ENCODE measurements around the gene RIPK4. TPM values are rescaled to one million over a fixed set of nuclear protein-coding genes. Genes with fewer than 3 reads are reported as not detected.

RIPK4 gene
- not detected for total RNA-seq

DNA sequence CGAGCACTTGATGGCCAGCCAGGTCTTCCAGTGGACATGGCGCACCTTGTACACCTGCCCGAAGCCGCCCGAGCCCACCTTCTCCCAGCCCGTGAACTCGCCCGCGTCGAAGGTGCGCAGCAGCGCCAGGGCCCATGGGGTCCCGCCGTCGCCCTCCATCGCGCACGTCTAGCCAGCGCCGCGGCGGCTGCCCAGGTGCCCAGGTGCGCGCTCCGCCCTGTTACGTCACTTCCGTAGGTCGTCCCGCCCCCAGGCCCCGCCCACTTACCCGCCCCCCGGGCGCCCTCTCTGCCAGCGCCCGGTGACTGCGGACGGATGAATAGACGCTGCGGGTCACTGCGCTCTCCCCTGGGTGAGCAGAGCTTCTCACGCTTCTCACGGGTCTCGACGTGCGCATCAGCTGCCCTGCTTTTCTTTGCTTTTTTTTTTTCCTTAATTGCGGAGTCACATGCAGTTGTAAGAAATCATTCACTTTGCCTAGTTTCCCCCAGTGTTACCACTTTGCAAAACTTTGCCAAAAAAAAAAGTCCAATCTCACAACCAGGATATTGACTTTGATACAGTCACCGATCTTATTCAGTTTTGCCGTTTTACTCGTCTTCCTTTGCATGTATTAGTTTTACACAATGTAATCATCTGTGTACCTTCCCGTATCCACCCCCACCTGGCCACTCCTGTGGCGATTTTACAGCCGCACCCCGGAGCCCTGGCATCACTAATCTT, at the start of gene RIPK4:
TSS of gene RIPK4 (minus strand) at position 170 of the 723 bp plus-strand sequence. CDS start at position 159, 11 bp downstream.

Small RNAs within 50 kb of the gene (small RNA-seq; reads per million reads assigned to genes)
- gene MIR6814 = not detected

Other genes with a start within 250 kb of the RIPK4 start
- 7.2 TPM for gene PRDM15, start 112.3 kb upstream of the RIPK4 start, total RNA-seq
- 30.9 TPM for gene C2CD2, start 187.0 kb upstream of the RIPK4 start, total RNA-seq
- 16.8 TPM for gene ZBTB21, start 243.3 kb upstream of the RIPK4 start, total RNA-seq

All from diencephalon (tissue), 1 donor.